Measurements from ENCODE around the gene PCID2. TPM values are rescaled to one million over a fixed set of nuclear protein-coding genes. Genes with fewer than 3 reads are reported as not detected.

PCID2 gene
- total and polyA plus RNA-seq, 2 of the 13 experiments (the other 11 are each of a cell fraction or from before 2014, with no cell fraction given) = 65.0 to 111 TPM

DNA sequence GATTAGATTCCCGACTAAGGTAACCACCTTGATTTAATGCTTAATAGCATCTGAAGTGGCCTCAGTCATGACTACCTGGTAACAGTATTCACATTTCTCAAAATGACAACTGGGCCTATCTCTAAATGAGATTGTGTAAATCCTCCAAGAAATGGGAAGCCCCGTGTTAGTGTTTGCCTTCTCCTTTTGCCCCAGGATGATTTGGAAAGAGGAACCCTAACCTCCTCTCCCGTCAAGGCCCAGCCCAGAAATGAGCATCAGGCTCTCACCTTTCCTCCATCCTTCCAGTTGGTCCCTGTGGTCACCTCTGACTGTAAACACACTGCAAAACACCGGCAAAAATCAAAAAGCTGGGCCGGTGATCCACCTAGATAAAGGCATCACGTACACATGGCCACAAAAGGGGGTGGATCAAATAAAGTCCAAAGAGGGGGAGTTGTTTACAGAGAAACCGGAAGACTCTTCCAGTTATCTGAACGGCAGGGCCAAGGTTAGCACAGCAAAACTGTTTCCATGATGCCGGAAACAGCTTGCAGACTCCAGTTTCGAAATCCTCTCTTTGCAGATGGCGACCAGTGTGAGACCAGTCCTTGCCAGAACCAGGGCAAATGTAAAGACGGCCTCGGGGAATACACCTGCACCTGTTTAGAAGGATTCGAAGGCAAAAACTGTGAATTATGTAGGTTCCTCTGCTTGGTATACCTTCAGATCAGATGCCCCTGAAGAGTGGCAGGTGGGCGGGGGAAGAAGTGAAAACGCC, 69.5 kb downstream of the PCID2 start (continued):
- TF ChIP-seq, protein P1, sequence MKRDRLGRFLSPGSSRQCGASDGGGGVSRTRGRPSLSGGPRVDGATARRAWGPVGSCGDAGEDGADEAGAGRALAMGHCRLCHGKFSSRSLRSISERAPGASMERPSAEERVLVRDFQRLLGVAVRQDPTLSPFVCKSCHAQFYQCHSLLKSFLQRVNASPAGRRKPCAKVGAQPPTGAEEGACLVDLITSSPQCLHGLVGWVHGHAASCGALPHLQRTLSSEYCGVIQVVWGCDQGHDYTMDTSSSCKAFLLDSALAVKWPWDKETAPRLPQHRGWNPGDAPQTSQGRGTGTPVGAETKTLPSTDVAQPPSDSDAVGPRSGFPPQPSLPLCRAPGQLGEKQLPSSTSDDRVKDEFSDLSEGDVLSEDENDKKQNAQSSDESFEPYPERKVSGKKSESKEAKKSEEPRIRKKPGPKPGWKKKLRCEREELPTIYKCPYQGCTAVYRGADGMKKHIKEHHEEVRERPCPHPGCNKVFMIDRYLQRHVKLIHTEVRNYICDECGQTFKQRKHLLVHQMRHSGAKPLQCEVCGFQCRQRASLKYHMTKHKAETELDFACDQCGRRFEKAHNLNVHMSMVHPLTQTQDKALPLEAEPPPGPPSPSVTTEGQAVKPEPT (CRISPR knock-in tag; IDR thresholded peaks at IDR 0.05; ENCODE audit: low read depth) = no peak; the same call in 1 of the 2 replicates
- TF ChIP-seq, protein P2, sequence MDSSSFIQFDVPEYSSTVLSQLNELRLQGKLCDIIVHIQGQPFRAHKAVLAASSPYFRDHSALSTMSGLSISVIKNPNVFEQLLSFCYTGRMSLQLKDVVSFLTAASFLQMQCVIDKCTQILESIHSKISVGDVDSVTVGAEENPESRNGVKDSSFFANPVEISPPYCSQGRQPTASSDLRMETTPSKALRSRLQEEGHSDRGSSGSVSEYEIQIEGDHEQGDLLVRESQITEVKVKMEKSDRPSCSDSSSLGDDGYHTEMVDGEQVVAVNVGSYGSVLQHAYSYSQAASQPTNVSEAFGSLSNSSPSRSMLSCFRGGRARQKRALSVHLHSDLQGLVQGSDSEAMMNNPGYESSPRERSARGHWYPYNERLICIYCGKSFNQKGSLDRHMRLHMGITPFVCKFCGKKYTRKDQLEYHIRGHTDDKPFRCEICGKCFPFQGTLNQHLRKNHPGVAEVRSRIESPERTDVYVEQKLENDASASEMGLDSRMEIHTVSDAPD (CRISPR knock-in tag; IDR thresholded peaks at IDR 0.05) = peak; percentile 77; the same call in 1 of the 2 replicates
- TF ChIP-seq THAP11 (CRISPR knock-in tag; IDR thresholded peaks at IDR 0.05) (peak; percentile 76; the same call in 1 of the 2 replicates), STAT5B (CRISPR knock-in tag; IDR thresholded peaks at IDR 0.05) (no peak), RCOR2 (CRISPR knock-in tag; IDR thresholded peaks at IDR 0.05) (peak; percentile 92), ZNF615 (CRISPR knock-in tag; IDR thresholded peaks at IDR 0.05; ENCODE audit: borderline replicate concordance) (0 out of 2 replicates have a peak, but pooled peaks have one; percentile 73), ZNF333 (CRISPR knock-in tag; IDR thresholded peaks at IDR 0.05; ENCODE audit: borderline replicate concordance) (0 out of 2 replicates have a peak, but pooled peaks have one; percentile 30), SMARCE1 (IDR thresholded peaks at IDR 0.05; ENCODE audit: borderline replicate concordance) (no peak), NPAS2 (CRISPR knock-in tag; IDR thresholded peaks at IDR 0.05; ENCODE audit: borderline replicate concordance) (no peak), ZNF235 (CRISPR knock-in tag; IDR thresholded peaks at IDR 0.05; ENCODE audit: borderline replicate concordance) (no peak)
- TF ChIP-seq, protein P3, sequence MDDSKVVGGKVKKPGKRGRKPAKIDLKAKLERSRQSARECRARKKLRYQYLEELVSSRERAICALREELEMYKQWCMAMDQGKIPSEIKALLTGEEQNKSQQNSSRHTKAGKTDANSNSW (CRISPR knock-in tag; IDR thresholded peaks at IDR 0.05; ENCODE audit: borderline replicate concordance) = no peak
- TF ChIP-seq, protein P4, sequence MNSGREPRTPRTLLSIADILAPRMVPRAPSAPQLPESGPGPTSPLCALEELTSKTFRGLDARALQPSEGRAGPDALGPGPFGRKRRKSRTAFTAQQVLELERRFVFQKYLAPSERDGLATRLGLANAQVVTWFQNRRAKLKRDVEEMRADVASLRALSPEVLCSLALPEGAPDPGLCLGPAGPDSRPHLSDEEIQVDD (CRISPR knock-in tag; IDR thresholded peaks at IDR 0.05; ENCODE audit: borderline replicate concordance) = no peak
- TF ChIP-seq, protein P5, sequence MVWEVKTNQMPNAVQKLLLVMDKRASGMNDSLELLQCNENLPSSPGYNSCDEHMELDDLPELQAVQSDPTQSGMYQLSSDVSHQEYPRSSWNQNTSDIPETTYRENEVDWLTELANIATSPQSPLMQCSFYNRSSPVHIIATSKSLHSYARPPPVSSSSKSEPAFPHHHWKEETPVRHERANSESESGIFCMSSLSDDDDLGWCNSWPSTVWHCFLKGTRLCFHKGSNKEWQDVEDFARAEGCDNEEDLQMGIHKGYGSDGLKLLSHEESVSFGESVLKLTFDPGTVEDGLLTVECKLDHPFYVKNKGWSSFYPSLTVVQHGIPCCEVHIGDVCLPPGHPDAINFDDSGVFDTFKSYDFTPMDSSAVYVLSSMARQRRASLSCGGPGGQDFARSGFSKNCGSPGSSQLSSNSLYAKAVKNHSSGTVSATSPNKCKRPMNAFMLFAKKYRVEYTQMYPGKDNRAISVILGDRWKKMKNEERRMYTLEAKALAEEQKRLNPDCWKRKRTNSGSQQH (CRISPR knock-in tag; IDR thresholded peaks at IDR 0.05; ENCODE audit: low read depth) = peak; percentile 70; the same call in 1 of the 2 replicates
- TF ChIP-seq, protein P6, sequence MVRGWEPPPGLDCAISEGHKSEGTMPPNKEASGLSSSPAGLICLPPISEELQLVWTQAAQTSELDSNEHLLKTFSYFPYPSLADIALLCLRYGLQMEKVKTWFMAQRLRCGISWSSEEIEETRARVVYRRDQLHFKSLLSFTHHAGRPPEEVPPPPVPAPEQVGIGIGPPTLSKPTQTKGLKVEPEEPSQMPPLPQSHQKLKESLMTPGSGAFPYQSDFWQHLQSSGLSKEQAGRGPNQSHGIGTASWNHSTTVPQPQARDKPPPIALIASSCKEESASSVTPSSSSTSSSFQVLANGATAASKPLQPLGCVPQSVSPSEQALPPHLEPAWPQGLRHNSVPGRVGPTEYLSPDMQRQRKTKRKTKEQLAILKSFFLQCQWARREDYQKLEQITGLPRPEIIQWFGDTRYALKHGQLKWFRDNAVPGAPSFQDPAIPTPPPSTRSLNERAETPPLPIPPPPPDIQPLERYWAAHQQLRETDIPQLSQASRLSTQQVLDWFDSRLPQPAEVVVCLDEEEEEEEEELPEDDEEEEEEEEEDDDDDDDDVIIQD (CRISPR knock-in tag; IDR thresholded peaks at IDR 0.05; ENCODE audit: low read depth) = peak; percentile 70; the same call in 1 of the 2 replicates
- TF ChIP-seq, protein P7, sequence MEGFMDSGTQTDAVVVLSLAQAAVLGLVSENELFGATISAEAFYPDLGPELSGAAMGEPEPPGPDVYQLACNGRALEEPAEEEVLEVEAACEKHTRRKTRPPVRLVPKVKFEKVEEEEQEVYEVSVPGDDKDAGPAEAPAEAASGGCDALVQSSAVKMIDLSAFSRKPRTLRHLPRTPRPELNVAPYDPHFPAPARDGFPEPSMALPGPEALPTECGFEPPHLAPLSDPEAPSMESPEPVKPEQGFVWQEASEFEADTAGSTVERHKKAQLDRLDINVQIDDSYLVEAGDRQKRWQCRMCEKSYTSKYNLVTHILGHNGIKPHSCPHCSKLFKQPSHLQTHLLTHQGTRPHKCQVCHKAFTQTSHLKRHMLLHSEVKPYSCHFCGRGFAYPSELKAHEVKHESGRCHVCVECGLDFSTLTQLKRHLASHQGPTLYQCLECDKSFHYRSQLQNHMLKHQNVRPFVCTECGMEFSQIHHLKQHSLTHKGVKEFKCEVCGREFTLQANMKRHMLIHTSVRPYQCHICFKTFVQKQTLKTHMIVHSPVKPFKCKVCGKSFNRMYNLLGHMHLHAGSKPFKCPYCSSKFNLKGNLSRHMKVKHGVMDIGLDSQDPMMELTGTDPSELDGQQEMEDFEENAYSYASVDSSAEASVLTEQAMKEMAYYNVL (CRISPR knock-in tag; IDR thresholded peaks at IDR 0.05; ENCODE audit: borderline replicate concordance) = peak; percentile 93; the same call in 1 of the 2 replicates

All from HepG2 (cell line).